WTC11 (cell line): ENCODE results near the gene ANKRD33B. TPM values are rescaled to one million over a fixed set of nuclear protein-coding genes. Genes with fewer than 3 reads are reported as not detected.

ENCODE experiments used
- ATAC-seq: fragments of 200-7000 bp; cut with Tn5 transposase; 2 replicates; pipeline ENCODE4 v1.10.0; 2021; ENCODE audit warnings: mild to moderate bottlenecking, moderate library complexity
- CTCF ChIA-PET: fragments of 300-600 bp; sonication (Branson Sonifier 250); formaldehyde crosslinking; loops from one replicate; lab custom pipeline; 2021; ENCODE audit warnings: antibody characterized with exemption; lab: Charles Lee
- POLR2A ChIA-PET: fragments of 350-600 bp; sonication (Branson Sonifier 250); formaldehyde crosslinking; loops from one replicate; lab custom pipeline; 2021; ENCODE audit warnings: antibody characterized with exemption; lab: Charles Lee
- DNase-seq: peaks from one replicate; pipeline ENCODE4 v3.0.0; 2021; ENCODE audit warnings: low spot score
- H3K27ac Mint-ChIP-seq: 2 replicates; pipeline ENCODE4 v1.8.0; 2021; ENCODE audit warnings: mixed read lengths
- H3K27me3 Mint-ChIP-seq: 2 replicates; pipeline ENCODE4 v1.8.0; 2021; ENCODE audit warnings: low read depth, mild to moderate bottlenecking, moderate library complexity, mixed read lengths
- H3K36me3 Mint-ChIP-seq: 2 replicates; pipeline ENCODE4 v1.8.0; 2021; ENCODE audit warnings: mixed read lengths
- H3K4me1 Mint-ChIP-seq: 2 replicates; pipeline ENCODE4 v1.8.0; 2022; ENCODE audit warnings: mixed read lengths
- H3K4me3 Mint-ChIP-seq: 2 replicates; pipeline ENCODE4 v1.8.0; 2021; ENCODE audit warnings: mild to moderate bottlenecking, moderate library complexity, mixed read lengths
- H3K9me3 Mint-ChIP-seq: 2 replicates; pipeline ENCODE4 v1.8.0; 2021; ENCODE audit warnings: mixed read lengths
- AFF4 ChIP-seq: sonication (generic); formaldehyde crosslinking; IDR thresholded peaks from 2 replicates; pipeline ENCODE4 v1.8.1; 2023; ENCODE audit warnings: mild to moderate bottlenecking, missing genetic modification reagents, borderline replicate concordance
- ATF6 ChIP-seq: sonication (generic); formaldehyde crosslinking; IDR thresholded peaks from 2 replicates; pipeline ENCODE4 v1.8.1; 2023; ENCODE audit warnings: mild to moderate bottlenecking, missing genetic modification reagents
- CDX4 ChIP-seq: fragments of 250-450 bp; sonication (Bioruptor Pico); IDR thresholded peaks from 2 replicates; pipeline ENCODE4 v1.9.0; 2021; ENCODE audit warnings: moderate library complexity, mild to moderate bottlenecking, inconsistent platforms, borderline replicate concordance
- MXD4 ChIP-seq: fragments of 250-450 bp; sonication (Bioruptor Pico); IDR thresholded peaks from 2 replicates; pipeline ENCODE4 v1.8.0; 2021; ENCODE audit warnings: mild to moderate bottlenecking, moderate library complexity, borderline replicate concordance
- NFATC4 ChIP-seq: fragments of 250-450 bp; sonication (Bioruptor Pico); IDR thresholded peaks from 2 replicates; pipeline ENCODE4 v1.9.0; 2021; ENCODE audit warnings: mild to moderate bottlenecking
- TCF7 ChIP-seq: sonication (generic); formaldehyde crosslinking; IDR thresholded peaks from 2 replicates; pipeline ENCODE4 v1.8.0; 2022; ENCODE audit warnings: mild to moderate bottlenecking, low read depth, missing genetic modification reagents, moderate library complexity
- TEAD1 ChIP-seq: sonication (generic); formaldehyde crosslinking; IDR thresholded peaks from 2 replicates; pipeline ENCODE4 v1.8.0; 2022; ENCODE audit warnings: mild to moderate bottlenecking, missing genetic modification reagents
- ZNF121 ChIP-seq: sonication (generic); formaldehyde crosslinking; IDR thresholded peaks from 2 replicates; pipeline ENCODE4 v1.8.0; 2023; ENCODE audit warnings: missing genetic modification reagents
- ZNF281 ChIP-seq: sonication (generic); formaldehyde crosslinking; IDR thresholded peaks from 2 replicates; pipeline ENCODE4 v1.8.0; 2023; ENCODE audit warnings: mild to moderate bottlenecking, missing genetic modification reagents
- ZNF416 ChIP-seq: fragments of 250-450 bp; sonication (Bioruptor Pico); IDR thresholded peaks from 2 replicates; pipeline ENCODE4 v1.9.0; 2021; ENCODE audit warnings: mild to moderate bottlenecking, inconsistent platforms
- total RNA-seq: library from RNA; stranded (reverse); gene quantifications from 3 replicates; pipeline ENCODE4 v1.2.3, GENCODE V29; 2021

ANKRD33B gene
- total RNA-seq, 1 experiment from 2014 or later = 9.2 TPM

- ATAC-seq = no peak
Observed at GRCh38 chr5:10581867-10582511, 18.1 kb downstream of the ANKRD33B start.

More at GRCh38 chr5:10581867-10582511, 18.1 kb downstream of the ANKRD33B start:
- no peak for TF ChIP-seq NFATC4
- TF ChIP-seq ATF6 (CRISPR knock-in tag) = no peak
- no peak for TF ChIP-seq AFF4
- TF ChIP-seq TCF7 (CRISPR knock-in tag) = no peak
- no peak for TF ChIP-seq CDX4
- no peak for TF ChIP-seq TEAD1
- no peak for TF ChIP-seq ZNF121
- TF ChIP-seq ZNF416 (CRISPR knock-in tag) = no peak
- no peak for TF ChIP-seq MXD4
- TF ChIP-seq ZNF281 (CRISPR knock-in tag) = no peak
- TF ChIP-seq, all 79 proteins: peak for 0
- ChIA-PET POLR2A (interaction anchor here (0.6 kb wide), 1 partner anchor 31 kb away, joined by 4 read pairs; no protein-coding TSS in a partner anchor), CTCF (interaction anchor here (0.7 kb wide), 1 partner anchor 46 kb away, joined by 4 read pairs; no protein-coding TSS in a partner anchor)
- Mint-ChIP-seq H3K36me3 (no peaks in the 10 kb centered on the region), H3K27me3 (no peaks in the 10 kb centered on the region), H3K4me3 (no peak overlapping the region), H3K4me1 (peaks cover 28% of the 10 kb centered on the region), H3K9me3 (no peaks in the 10 kb centered on the region), H3K27ac (no peak overlapping the region)
- DNase-seq = no peak
